Esophagus squamous epithelium (tissue), 5 donors: Measurements from ENCODE around the gene MEIOSIN. TPM values are rescaled to one million over a fixed set of nuclear protein-coding genes. Genes with fewer than 3 reads are reported as not detected.

ENCODE experiments used
- DNase-seq: peaks from one replicate; lab custom pipeline; 2025; lab: John Stamatoyannopoulos, UW
- H3K27ac ChIP-seq, 4 donors: fragments of 200-600 bp; sonication (generic); one replicate each; pipeline ENCODE4 v1.5.1; 2016 to 2019; ENCODE audit warnings: mild to moderate bottlenecking in 1 of 4
- H3K27me3 ChIP-seq, 4 donors: fragments of 200-600 bp; sonication (generic); 1 replicate in 3 of 4; 2 replicates in 1 of 4; pipeline versions ENCODE4 v1.5.1 to v1.6.0; 2017 to 2021; ENCODE audit warnings: antibody characterized with exemption in 1 of 4
- H3K36me3 ChIP-seq, 3 donors: fragments of 200-600 bp; sonication (generic); one replicate each; pipeline ENCODE4 v1.5.1; 2016 to 2019
- H3K4me1 ChIP-seq, 3 donors: fragments of 200-600 bp; sonication (generic); one replicate each; pipeline ENCODE4 v1.5.1; 2017 to 2019
- H3K4me3 ChIP-seq, 4 donors: fragments of 200-600 bp; sonication (generic); 1 replicate in 3 of 4; 2 replicates in 1 of 4; pipeline ENCODE4 v1.5.1; 2016 to 2019; ENCODE audit warnings: mild to moderate bottlenecking in 2 of 4, moderate library complexity in 1 of 4
- H3K9me3 ChIP-seq, 3 donors: fragments of 200-600 bp; sonication (generic); one replicate each; pipeline ENCODE4 v1.5.1; 2016 to 2019
- POLR2A ChIP-seq, 4 donors: fragments of 450-650 bp; IDR thresholded peaks; one replicate each; pipeline ENCODE4 v1.6.1; 2017; ENCODE audit warnings: antibody characterized with exemption in 4 of 4, mild to moderate bottlenecking in 4 of 4, moderate library complexity in 3 of 4
- WGBS, 2 donors: methylation state at CpG; one replicate each; pipeline ENCODE4 v1.1.5; 2018; 5-methylcytosine and 5-hydroxymethylcytosine counted together
- intact Hi-C: fragments of 100-400 bp; cut with DNase I; formaldehyde crosslinking; loops from one replicate; pipeline ENCODE4 v1.15.0; 2022
- total RNA-seq, 4 donors: library from RNA; depleted of rRNA; stranded (reverse); fragments of >200 nt; gene quantifications; one replicate each; pipeline ENCODE4 v1.1.0, GENCODE V29; 2016
- TF ChIP-seq, protein P1 (sequence below), 6 experiments: fragments of 450-650 bp in 4 of 6; fragments of 200-600 bp in 2 of 6; sonication (generic) in 2 of 6; IDR thresholded peaks; one replicate each; pipeline ENCODE4 v1.5.1; 2016 to 2019; ENCODE audit warnings: antibody characterized with exemption in 6 of 6, mild to moderate bottlenecking in 4 of 6, moderate library complexity in 4 of 6
- donor health status: DM: yes; HTN: yes; CAD: no.

MEIOSIN gene
- total RNA-seq, 4 donors from 2014 or later, result not detected

DNA sequence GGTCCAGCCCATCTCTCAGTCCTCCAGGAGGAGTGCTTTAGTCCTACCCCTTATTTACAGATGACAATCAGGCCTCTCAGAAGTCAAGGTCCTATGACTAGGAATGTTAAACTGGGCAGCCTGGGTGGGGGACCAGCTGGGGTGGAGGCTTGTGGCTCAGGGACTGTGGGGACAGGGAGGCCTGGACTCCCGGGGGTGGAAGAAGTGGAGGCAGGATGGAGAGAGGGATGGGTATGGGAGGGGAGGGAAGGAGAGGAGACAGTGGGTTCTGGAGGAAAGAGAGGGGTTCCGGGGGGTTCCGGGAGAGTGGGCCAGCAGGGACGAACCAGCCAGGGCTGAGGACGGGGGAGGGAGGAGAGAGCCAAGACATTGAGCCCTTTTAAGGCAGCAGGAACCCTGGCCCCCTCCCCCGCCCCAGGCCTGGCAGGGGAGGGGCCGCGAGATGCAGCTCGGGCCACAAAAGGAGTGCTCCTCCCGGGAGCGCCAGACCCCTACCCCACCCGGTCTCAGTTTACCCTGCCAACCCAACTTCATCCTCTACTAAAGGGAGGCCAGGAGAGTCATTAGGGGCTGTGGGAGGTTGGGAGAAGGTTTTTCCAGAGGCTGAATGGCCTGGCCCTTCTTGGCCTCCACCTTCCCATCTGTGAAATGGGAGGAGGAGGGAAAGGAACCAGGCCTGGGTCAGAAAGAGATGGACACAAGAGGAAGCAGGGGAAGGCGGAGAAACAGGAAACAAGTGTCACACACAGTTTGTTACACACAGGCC, 47.4 kb downstream of the MEIOSIN start:
- DNase-seq, result no peak
- H3K36me3 ChIP-seq, result peaks cover 14 to 34% (median 17%) of the 10 kb centered on the region in 3 donors
- peaks cover 51 to 76% (median 64%) of the 10 kb centered on the region in 3 donors for H3K4me1 ChIP-seq
- intact Hi-C loops, result no loop called here
- H3K27me3 ChIP-seq, result no peaks in the 10 kb centered on the region
- H3K9me3 ChIP-seq, result no peaks in the 10 kb centered on the region
- WGBS, 2 donors, result 32% methylated on average over 12 to 13 of the region's 13 CpGs
- H3K4me3 ChIP-seq, result peak overlapping the region; percentile 31 to 64 (median 56)
- peak overlapping the region; percentile 79 to 92 (median 89) for H3K27ac ChIP-seq
- no peak for TF ChIP-seq POLR2A (IDR thresholded peaks at IDR 0.05)
- TF ChIP-seq, protein P1, sequence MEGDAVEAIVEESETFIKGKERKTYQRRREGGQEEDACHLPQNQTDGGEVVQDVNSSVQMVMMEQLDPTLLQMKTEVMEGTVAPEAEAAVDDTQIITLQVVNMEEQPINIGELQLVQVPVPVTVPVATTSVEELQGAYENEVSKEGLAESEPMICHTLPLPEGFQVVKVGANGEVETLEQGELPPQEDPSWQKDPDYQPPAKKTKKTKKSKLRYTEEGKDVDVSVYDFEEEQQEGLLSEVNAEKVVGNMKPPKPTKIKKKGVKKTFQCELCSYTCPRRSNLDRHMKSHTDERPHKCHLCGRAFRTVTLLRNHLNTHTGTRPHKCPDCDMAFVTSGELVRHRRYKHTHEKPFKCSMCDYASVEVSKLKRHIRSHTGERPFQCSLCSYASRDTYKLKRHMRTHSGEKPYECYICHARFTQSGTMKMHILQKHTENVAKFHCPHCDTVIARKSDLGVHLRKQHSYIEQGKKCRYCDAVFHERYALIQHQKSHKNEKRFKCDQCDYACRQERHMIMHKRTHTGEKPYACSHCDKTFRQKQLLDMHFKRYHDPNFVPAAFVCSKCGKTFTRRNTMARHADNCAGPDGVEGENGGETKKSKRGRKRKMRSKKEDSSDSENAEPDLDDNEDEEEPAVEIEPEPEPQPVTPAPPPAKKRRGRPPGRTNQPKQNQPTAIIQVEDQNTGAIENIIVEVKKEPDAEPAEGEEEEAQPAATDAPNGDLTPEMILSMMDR (IDR thresholded peaks at IDR 0.05), result no peak

DNA sequence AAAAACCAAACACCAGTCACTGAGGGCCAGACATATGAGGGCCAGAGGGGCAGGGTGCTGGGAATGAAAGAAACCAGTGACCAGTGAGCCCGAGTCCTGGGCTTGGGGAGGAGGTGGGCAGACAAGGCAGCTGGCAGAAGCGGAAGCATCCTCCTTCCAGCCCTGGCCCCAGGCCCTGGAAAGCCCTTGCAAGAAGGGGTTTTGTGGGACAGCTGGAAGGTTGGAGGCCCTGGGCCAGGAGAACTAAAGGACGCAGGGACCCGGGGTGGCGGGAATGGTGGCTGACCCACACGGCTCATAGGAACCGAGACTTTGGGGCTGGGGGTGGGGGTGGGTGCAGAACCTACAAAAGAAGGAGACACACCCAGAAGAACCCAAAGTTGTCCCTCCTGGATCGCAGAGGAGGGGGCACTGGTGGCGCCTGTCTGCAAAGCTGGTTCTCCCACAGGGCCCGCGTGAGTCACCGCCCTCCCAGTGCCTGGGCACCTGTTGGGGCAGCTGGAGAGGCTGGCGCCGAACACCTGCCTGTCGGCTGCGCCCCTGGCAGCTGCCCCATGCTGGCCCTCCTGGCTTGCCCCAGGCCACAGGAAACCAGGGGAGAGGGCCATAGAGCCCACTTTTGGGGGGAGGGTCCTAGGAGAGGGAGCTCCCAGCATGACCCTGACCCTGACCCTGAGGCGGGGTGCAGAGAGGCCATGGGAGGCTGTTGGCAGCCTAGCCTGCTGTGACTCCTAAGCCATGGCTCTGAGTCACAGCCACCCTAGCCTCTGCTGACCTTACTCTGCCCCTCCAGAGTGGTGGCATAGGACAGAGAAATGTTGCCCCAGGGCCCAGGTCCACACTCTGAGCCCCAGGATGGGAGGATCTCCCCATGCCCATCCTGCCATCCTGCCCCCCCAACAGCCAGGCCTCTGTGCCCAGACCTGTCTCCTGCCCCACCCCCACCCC, 48.2 kb downstream of the MEIOSIN start:
- H3K4me1 ChIP-seq, result peaks cover 51 to 82% (median 64%) of the 10 kb centered on the region in 3 donors
- H3K27me3 ChIP-seq, result no peaks in the 10 kb centered on the region
- H3K36me3 ChIP-seq, result peaks cover 22 to 39% (median 23%) of the 10 kb centered on the region in 3 donors
- peak overlapping the region; percentile 31 to 64 (median 56) for H3K4me3 ChIP-seq
- H3K27ac ChIP-seq, result peak overlapping the region; percentile 79 to 92 (median 89)
- H3K9me3 ChIP-seq, result no peaks in the 10 kb centered on the region
- 11 to 24% methylated on average over 5 to 7 of the region's 17 CpGs for WGBS, 2 donors
- no peak for DNase-seq
- TF ChIP-seq, protein P1 (IDR thresholded peaks at IDR 0.05), result peak in 1 of 6 experiments; percentile 5
- no peak for TF ChIP-seq POLR2A (IDR thresholded peaks at IDR 0.05)
- intact Hi-C loops, result no loop called here

DNA sequence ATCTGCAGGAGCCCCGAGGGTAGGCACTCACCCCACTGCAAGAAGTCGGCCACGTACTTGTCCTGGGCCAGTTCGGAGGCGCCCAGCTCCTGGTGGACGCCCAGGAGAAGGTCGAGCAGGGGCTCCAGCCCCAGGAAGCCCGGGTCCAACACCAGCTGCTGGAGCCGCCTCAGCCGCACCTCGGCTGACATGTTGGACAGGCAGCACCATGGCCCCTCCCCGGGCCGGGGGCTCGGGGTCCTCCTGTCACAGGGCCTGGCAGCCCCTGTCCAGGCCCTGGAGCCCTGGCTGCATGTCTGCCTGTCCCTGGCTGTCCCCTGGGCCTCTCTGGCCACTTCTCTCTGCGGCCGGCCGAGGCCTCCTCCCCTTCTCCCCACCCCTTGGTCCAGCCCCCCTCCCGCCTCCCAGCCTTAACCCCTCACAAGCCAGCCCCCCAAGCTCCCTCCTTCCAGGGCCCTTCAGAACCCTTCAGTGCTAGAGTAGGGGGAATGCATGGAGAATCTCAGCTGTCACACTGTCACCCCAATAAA, 49.0 kb downstream of the MEIOSIN start, which contains the start of gene DMPK:
DMPK (minus strand) TSS at position 329 of the 530 bp plus-strand sequence; CDS start at position 191, 138 bp downstream.
- H3K36me3 ChIP-seq, result peaks cover 15 to 39% (median 24%) of the 10 kb centered on the region in 3 donors
- peaks cover 51 to 82% (median 64%) of the 10 kb centered on the region in 3 donors for H3K4me1 ChIP-seq
- no peak for DNase-seq
- peak within 1 kb of the TSS; percentile 79 to 92 (median 89) for H3K27ac ChIP-seq
- peak within 1 kb of the TSS; percentile 31 to 64 (median 56) for H3K4me3 ChIP-seq
- intact Hi-C loops, result no loop called here
- TF ChIP-seq, protein P1 (IDR thresholded peaks at IDR 0.05), result no peak
- peak in 1 of 4 donors; percentile 32 for TF ChIP-seq POLR2A (IDR thresholded peaks at IDR 0.05)
- H3K9me3 ChIP-seq, result no peaks in the 10 kb centered on the region
- no peaks in the 10 kb centered on the region for H3K27me3 ChIP-seq
- 13 to 30% methylated on average over 2 to 3 of the region's 18 CpGs for WGBS, 2 donors

DNA sequence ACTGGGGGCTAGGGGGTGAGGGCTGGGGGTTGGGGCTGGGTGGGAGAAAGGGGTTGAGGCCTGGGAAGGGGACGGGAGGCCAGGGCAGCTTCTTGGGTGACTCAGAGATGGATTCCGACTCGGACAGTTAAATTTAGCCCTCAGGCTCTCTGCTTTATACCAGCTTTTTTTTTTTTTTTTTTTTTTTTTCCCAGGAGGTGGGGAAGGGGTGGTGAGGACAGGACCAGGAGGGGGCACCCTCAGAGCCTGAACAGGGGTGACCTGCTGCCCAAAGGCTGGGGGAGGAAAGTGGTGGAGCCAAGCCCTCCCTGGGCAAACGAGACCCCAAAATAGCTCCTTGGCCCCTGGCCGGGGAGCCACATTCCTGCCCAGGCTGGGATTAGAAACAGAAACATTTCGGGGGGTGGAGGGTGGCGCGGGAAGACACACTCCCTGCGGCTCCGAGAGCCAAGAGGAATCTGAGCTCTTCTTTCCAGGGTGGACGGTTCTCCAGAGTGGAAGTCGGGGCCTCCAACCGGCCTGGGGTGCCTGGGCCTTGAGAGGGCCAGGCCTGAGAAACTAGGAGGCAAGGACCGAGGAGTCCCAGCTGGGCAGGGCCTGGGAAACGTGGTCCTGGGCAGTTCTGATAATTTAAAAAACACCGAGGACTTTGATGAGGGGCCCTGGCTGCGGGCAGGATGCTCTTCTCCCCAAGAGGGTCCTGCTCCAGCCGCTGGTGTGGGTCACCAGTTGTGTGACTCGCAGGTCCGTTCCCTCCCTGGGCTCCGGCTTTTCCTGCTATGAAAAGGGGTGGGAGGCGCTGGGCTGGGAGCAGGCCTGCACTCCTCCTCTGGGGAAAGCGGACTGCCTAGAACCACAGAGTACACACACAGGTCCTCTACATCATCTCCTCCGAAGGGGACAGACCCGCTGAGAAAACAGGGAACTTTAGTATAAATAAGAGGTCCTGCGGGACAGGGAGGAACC, 49.9 kb downstream of the MEIOSIN start:
- intact Hi-C loops, result no loop called here
- H3K27me3 ChIP-seq, result no peaks in the 10 kb centered on the region
- WGBS, 2 donors, result 26 to 41% methylated on average over 10 to 17 of the region's 26 CpGs
- H3K4me3 ChIP-seq, result peak overlapping the region in 3 of 4 donors; percentile 55 to 64 (median 57)
- H3K9me3 ChIP-seq, result no peaks in the 10 kb centered on the region
- peak in 1 of 4 donors; percentile 12 for TF ChIP-seq POLR2A (IDR thresholded peaks at IDR 0.05)
- TF ChIP-seq, protein P1 (IDR thresholded peaks at IDR 0.05), result no peak
- DNase-seq, result no peak
- H3K36me3 ChIP-seq, result peaks cover 11 to 39% (median 19%) of the 10 kb centered on the region in 3 donors
- H3K4me1 ChIP-seq, result peaks cover 51 to 81% (median 64%) of the 10 kb centered on the region in 3 donors
- H3K27ac ChIP-seq, result peak overlapping the region; percentile 79 to 92 (median 89)
